ENCODE results near the gene TRABD2B.

Gene TRABD2B

DNA sequence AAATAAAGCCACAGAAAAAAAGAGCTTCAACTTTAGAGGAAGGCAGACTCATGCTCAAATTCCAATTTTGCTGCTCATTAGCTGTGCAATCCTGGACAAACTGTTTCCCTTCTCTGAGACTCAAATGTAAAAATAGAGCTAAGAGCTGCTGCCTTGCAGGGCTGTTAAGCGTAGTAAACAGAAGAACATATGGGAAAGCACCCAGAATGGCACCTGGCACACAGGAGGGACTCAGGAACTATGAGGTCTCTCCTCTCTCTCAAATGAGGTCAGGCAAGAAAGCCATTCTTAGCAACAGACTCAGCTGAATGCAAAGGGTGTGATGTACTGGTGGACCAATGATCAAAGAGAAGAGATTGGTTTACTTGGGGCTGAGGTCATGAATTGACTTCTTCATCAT lies 61.3 kb downstream of the TRABD2B start:
- no peak overlapping the region for H3K4me3 ChIP-seq (ENCODE audit: control insufficient read depth, low read depth, low read length)
- TF ChIP-seq, protein P1, sequence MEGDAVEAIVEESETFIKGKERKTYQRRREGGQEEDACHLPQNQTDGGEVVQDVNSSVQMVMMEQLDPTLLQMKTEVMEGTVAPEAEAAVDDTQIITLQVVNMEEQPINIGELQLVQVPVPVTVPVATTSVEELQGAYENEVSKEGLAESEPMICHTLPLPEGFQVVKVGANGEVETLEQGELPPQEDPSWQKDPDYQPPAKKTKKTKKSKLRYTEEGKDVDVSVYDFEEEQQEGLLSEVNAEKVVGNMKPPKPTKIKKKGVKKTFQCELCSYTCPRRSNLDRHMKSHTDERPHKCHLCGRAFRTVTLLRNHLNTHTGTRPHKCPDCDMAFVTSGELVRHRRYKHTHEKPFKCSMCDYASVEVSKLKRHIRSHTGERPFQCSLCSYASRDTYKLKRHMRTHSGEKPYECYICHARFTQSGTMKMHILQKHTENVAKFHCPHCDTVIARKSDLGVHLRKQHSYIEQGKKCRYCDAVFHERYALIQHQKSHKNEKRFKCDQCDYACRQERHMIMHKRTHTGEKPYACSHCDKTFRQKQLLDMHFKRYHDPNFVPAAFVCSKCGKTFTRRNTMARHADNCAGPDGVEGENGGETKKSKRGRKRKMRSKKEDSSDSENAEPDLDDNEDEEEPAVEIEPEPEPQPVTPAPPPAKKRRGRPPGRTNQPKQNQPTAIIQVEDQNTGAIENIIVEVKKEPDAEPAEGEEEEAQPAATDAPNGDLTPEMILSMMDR (conservative IDR thresholded peaks at IDR 0.05; ENCODE audit: control insufficient read depth, insufficient read depth, low read depth, low read length) = no peak
- DNase-seq (ENCODE audit: low read depth) = no peak

DNA sequence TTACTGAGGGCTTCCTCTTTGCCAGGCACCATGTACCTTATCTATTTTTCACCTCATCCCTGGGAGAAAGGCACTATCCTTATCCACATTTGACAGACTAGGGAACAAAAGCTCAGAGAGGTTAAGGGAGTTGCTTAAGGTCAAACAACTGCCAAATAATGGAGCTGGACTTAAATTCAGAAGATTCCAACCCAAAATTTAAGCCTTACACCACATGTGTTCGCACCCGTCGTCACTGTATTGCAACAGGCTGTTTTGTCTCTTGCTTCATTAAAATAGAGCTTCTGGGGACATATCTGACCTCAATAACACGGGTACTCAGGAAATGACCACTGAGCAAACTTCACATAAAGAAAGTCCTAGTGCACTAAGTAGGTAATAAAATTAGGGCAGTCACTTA lies 62.0 kb downstream of the TRABD2B start:
- H3K4me3 ChIP-seq (ENCODE audit: control insufficient read depth, low read depth, low read length) = no peak overlapping the region
- TF ChIP-seq, protein P1 (conservative IDR thresholded peaks at IDR 0.05; ENCODE audit: control insufficient read depth, insufficient read depth, low read depth, low read length) = no peak
- peak; percentile 34 for DNase-seq (ENCODE audit: low read depth)

DNA sequence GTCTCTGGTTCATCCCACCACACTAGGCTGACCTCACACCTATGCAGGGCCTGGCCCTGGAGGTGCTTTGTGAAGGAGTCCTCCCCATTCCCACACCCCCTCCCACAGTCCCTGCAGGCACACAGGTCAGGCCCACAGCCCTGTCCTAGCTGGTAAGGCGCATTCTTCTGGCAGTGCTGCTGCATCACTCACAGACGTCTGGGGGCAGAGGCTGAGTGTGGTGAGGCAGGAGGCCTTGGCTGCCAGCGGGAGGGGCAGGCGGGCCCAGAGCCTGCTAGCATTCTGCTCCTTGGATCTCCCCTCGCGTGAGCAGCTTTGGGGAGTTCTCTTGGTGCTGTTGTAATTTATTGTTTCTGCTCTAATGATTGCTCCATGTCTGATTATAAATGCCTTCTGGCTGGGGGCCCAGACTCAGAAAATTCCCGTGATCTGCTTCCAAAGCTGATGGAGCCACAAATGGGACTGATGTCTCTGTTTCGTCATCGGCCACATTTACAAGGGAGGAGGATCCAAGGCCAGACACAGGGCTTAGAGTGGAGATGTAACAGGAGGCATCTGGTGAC lies 62.9 kb downstream of the TRABD2B start:
- peak; percentile 81 for DNase-seq (ENCODE audit: low read depth)
- TF ChIP-seq, protein P1 (conservative IDR thresholded peaks at IDR 0.05; ENCODE audit: control insufficient read depth, insufficient read depth, low read depth, low read length) = no peak
- no peak overlapping the region for H3K4me3 ChIP-seq (ENCODE audit: control insufficient read depth, low read depth, low read length)

DNA sequence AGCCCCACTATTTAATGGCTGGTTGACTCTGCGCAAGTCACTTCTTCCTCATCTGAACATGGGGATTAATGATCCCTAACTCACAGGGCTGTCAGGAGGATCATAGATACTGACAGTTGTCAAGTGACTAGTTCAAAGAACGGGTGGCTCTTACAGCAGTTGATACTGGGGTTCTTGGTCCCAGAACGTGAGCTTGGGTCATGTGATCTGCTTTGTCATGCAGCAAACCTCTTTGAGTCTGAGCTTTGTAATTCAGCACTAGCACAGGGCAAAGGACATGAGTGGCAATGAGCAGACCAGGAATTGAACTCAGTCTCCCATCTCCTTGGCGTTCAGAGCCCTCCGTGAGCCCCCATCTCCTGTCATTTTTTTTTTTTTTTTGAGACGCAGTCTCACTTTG lies 64.4 kb downstream of the TRABD2B start:
- TF ChIP-seq, protein P1 (conservative IDR thresholded peaks at IDR 0.05; ENCODE audit: control insufficient read depth, insufficient read depth, low read depth, low read length) = no peak
- H3K4me3 ChIP-seq (ENCODE audit: control insufficient read depth, low read depth, low read length) = no peak overlapping the region
- no peak for DNase-seq (ENCODE audit: low read depth)

DNA sequence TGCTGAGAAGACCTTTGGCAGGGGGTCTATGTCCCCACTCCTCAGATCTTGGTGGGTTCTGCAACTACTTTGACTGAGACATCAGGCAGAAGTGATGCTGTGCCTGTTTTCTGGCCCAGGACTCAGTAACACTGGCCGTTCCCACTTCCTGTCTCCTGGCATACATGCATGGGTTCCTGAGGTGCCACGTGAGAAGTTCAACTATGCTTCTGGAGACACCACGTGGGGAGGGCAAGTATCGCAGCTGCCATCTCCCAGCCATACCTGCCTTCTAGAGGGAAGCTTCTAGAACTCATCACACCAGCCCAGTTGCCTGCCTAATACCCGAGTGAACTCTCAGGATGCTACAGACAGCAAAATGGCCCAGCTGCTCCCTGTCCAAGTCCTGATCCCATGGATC lies 65.8 kb downstream of the TRABD2B start:
- H3K4me3 ChIP-seq (ENCODE audit: control insufficient read depth, low read depth, low read length) = no peak overlapping the region
- TF ChIP-seq, protein P1 (conservative IDR thresholded peaks at IDR 0.05; ENCODE audit: control insufficient read depth, insufficient read depth, low read depth, low read length) = no peak
- DNase-seq (ENCODE audit: low read depth) = no peak

DNA sequence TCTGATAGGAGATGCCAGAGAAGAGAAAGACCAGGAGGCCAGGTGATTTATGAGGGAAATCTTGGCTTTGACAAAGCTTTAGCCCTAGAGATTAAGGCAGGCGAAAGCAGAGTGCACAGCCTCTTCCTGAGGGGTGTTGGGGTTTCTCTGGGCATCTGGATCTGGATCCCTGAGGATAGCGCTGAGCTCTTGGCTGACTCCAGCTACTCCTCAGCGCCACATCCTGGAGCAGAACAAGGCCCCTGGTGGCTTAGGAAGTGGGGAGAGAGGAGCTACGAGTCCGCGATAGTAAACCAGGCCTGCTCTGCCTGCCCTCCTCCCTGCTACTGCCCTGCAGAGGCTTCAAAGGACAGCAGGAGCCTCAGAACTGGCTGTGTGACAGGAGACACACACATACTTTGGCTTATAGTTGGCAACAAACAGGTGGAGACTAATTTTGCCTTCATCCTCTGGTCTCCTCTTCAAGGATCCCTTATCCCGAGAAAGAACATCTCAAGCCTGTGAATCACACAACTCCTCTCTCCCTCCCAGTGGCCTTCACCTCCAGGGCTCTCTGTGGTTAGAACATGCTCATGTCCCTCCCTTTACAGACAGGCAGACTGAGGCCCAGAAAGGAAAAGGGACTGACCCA lies 66.9 kb downstream of the TRABD2B start:
- TF ChIP-seq, protein P1 (conservative IDR thresholded peaks at IDR 0.05; ENCODE audit: control insufficient read depth, insufficient read depth, low read depth, low read length) = no peak
- DNase-seq (ENCODE audit: low read depth) = no peak

More for the DNA sequence above, 66.9 kb downstream of the TRABD2B start:
- H3K4me3 ChIP-seq (ENCODE audit: control insufficient read depth, low read depth, low read length) = no peak overlapping the region
